Naive B cell (primary cell): ENCODE results near the gene FBXL4. TPM values are rescaled to one million over a fixed set of nuclear protein-coding genes. Genes with fewer than 3 reads are reported as not detected.
A peak's percentile ranks its signal among the peaks of the same experiment; 100 is the strongest.

Experiments
- ATAC-seq, 2 donors: fragments of 150-1000 bp; cut with Tn5 transposase; 2 replicates each; pipeline ENCODE4 v1.10.0; 2021; ENCODE audit warnings: low read depth in 2 of 2, mild to moderate bottlenecking in 2 of 2, moderate library complexity in 2 of 2
- DNase-seq: peaks from one replicate; pipeline ENCODE4 v3.0.0; 2022
- H3K27ac Mint-ChIP-seq, 6 donors: one replicate each; pipeline ENCODE4 v1.8.0; 2020 to 2022; ENCODE audit warnings: mild to moderate bottlenecking in 6 of 6, mixed read lengths in 6 of 6, moderate library complexity in 5 of 6, inconsistent platforms in 2 of 6
- H3K27me3 Mint-ChIP-seq, 3 donors: one replicate each; pipeline ENCODE4 v1.8.0; 2021 to 2022; ENCODE audit warnings: mixed read lengths in 3 of 3, mild to moderate bottlenecking in 1 of 3
- H3K36me3 Mint-ChIP-seq, 2 donors: one replicate each; pipeline ENCODE4 v1.8.0; 2020 to 2022; ENCODE audit warnings: mixed read lengths in 2 of 2, inconsistent platforms in 1 of 2, mild to moderate bottlenecking in 1 of 2
- H3K4me1 Mint-ChIP-seq, 3 donors: one replicate each; pipeline ENCODE4 v1.8.0; 2020 to 2022; ENCODE audit warnings: mixed read lengths in 3 of 3, inconsistent platforms in 1 of 3, mild to moderate bottlenecking in 1 of 3, moderate library complexity in 1 of 3
- H3K4me3 Mint-ChIP-seq, 8 donors: one replicate each; pipeline ENCODE4 v1.8.0; 2020 to 2022; ENCODE audit warnings: mild to moderate bottlenecking in 8 of 8, mixed read lengths in 8 of 8, moderate library complexity in 8 of 8, inconsistent platforms in 2 of 8
- H3K9me3 Mint-ChIP-seq, 7 donors: one replicate each; pipeline ENCODE4 v1.8.0; 2020 to 2022; ENCODE audit warnings: mixed read lengths in 7 of 7, mild to moderate bottlenecking in 5 of 7, inconsistent platforms in 2 of 7, moderate library complexity in 1 of 7
- polyA plus RNA-seq, 6 donors: library from polyadenylated mRNA; unstranded; fragments of 300-500 nt; fragmentation: Illumina TruSeq; gene quantifications; one replicate each; pipeline ENCODE4 v1.2.3, GENCODE V29; 2021; ENCODE audit warnings: low read depth in 6 of 6

Gene FBXL4
- polyA plus RNA-seq, 6 donors from 2014 or later: 13.2 to 23.2 (median 18.5) TPM

DNA sequence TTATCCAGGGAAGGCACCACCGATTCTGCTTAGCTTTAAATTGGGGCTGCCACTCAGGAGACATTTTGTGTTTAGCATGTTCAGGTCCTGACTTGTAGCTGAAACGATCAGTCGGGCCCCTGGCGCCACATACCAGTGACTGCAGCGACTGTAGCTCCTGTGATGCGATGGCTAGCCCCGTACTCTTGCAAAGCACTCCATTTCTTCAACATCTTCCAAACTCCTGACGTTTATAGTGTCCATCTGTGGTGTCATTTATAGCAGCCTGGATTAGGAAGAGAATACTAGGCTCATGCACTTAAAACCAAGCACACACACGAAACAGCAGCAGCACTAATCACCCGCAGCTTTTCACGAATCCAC, 100.3 kb downstream of the FBXL4 start:
- Mint-ChIP-seq H3K4me3 (peak overlapping the region in 6 of 8 donors; percentile 5 to 72 (median 33)), H3K9me3 (peaks cover 0 to 3% (median 0%) of the 10 kb centered on the region in 7 donors), H3K36me3 (peaks cover 7 to 10% of the 10 kb centered on the region in 2 donors), H3K4me1 (peaks cover 25 to 46% (median 40%) of the 10 kb centered on the region in 3 donors), H3K27me3 (peaks cover 52 to 74% (median 73%) of the 10 kb centered on the region in 3 donors), H3K27ac (no peak overlapping the region)
- ATAC-seq (no peak), DNase-seq (no peak)

DNA sequence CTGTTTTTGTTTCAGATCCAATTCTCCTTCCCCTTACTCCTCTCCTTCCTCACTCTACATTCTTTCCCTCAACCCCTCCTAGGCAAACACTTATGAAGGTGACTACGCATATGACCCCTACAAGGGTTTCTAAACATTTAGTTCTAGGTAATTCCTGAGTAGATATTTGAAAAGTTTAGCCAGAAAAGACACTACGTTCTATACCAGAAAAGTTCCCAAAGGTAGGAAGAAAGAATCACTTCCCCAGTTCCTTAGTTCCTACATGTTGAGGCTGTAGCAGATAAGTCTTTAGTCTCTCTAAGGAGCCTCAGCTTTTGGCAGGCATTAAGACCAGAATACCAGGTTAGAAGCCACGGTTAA, 101.7 kb downstream of the FBXL4 start:
- peaks cover 65 to 87% (median 84%) of the 10 kb centered on the region in 3 donors for H3K27me3 Mint-ChIP-seq
- ATAC-seq (no peak), DNase-seq (no peak)
- peaks cover 32 to 49% (median 40%) of the 10 kb centered on the region in 3 donors for H3K4me1 Mint-ChIP-seq
- peaks cover 0 to 3% (median 0%) of the 10 kb centered on the region in 7 donors for H3K9me3 Mint-ChIP-seq
- H3K27ac Mint-ChIP-seq: peak overlapping the region in 2 of 6 donors; percentile 9 to 81
- peak overlapping the region; percentile 42 to 92 (median 86) for H3K4me3 Mint-ChIP-seq
- peaks cover 7 to 10% of the 10 kb centered on the region in 2 donors for H3K36me3 Mint-ChIP-seq

DNA sequence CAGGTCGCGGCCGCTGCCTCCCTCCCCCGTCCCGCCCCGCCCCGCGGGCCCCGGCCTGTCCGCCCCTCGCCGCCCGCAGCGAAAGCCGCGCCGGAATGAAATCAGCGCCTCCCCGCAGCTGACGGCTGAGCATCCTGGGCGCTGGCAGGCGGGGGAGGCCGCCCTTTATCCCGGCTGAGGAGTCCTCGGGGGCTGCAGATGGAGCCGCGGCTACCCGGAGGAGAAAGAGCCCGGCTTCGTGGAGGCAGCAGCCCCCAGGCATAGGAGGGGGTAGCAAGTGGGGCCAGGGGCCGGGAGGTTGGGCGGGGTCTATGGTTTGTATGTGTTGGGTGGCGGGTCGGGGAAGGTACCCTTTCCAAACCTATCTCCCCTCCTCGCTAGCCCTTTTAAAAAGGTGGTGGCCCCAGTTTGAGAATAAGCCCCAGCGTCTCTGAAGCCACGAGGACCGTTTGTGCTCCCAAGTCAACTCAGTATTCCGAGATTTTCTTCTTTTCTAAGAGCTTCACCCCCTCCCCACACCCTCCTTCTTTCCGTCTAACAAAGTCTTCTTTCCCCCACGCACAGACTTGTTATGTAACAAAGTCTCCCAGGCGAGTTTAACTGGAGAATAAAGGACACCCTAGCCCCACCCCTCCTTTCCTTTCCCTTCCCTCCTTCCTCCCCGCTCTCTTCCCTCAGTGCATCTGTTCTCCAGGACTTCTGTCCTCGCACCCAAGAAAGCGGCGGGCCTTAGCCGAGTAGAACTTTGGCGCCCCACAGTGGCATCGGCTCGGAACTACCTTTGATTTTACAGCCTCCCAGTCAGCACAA, 102.3 kb downstream of the FBXL4 start:
- ATAC-seq (peak; percentile 58 to 68), DNase-seq (peak; percentile 58)
- Mint-ChIP-seq H3K27me3 (peaks cover 71 to 93% (median 90%) of the 10 kb centered on the region in 3 donors), H3K9me3 (peaks cover 0 to 3% (median 0%) of the 10 kb centered on the region in 7 donors), H3K4me1 (peaks cover 32 to 49% (median 40%) of the 10 kb centered on the region in 3 donors), H3K4me3 (peak overlapping the region; percentile 42 to 92 (median 86)), H3K27ac (peak overlapping the region in 3 of 6 donors; percentile 9 to 93 (median 81)), H3K36me3 (peaks cover 7 to 10% of the 10 kb centered on the region in 2 donors)

DNA sequence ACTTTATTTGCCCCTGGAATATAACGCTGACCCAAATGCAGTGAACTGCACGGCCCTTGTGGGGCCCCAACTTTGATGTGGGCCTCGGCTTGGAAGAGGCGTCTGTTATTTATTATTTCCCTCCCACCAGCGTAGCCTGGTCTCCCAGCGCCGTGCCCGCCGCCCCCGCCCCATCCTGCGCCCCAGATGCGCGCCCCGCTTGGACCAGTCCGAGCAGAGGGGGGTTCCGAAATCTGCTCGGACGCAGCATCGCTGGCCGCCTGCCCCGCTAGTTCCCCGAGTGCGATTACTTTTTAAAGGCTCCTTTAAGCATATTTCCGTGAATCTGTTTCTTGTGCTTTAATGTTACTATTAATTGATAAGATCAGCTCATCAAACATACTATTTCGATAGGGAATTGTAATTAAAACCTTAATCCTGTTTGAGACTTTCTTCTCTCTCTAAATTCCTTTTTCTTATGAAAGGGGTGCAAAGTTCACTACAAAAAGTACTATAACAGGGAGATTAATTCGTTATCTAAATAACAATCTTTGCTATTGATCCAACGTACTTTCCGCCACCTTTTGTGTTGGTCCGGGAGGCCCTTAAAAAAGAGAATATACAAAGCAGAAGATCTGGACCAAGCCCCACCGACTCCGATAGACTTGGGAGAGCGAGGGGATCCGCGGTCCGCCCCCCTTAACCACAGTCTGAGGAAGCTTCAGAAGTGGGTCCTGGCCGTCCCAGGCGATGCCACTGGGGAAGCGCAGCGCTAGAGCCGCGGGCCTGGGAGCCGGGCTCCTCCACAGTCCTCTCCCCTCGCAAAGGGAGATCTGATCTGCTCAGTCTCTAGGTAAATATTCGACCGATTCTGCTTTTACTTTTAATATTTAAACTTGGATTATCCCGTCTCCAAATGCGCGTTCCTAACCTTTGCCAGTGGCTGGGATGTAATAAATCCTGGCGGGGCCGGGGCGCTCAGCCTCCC, 103.2 kb downstream of the FBXL4 start:
- H3K4me1 Mint-ChIP-seq: peaks cover 32 to 49% (median 40%) of the 10 kb centered on the region in 3 donors
- peak overlapping the region; percentile 2 to 81 (median 68) for H3K4me3 Mint-ChIP-seq
- ATAC-seq: no peak
- DNase-seq: no peak
- peaks cover 0 to 3% (median 0%) of the 10 kb centered on the region in 7 donors for H3K9me3 Mint-ChIP-seq
- H3K27me3 Mint-ChIP-seq: peaks cover 80 to 95% (median 95%) of the 10 kb centered on the region in 3 donors
- peaks cover 7 to 10% of the 10 kb centered on the region in 2 donors for H3K36me3 Mint-ChIP-seq
- peak overlapping the region in 3 of 6 donors; percentile 56 to 88 (median 57) for H3K27ac Mint-ChIP-seq

- DNase-seq: no peak
- Mint-ChIP-seq H3K36me3 (peaks cover under 1 to 2% of the 10 kb centered on the region in 2 donors), H3K4me1 (peaks cover 32 to 48% (median 35%) of the 10 kb centered on the region in 3 donors), H3K27me3 (peaks cover 80 to 92% (median 90%) of the 10 kb centered on the region in 3 donors), H3K9me3 (peaks cover 0 to 3% (median 0%) of the 10 kb centered on the region in 7 donors), H3K27ac (peak overlapping the region in 5 of 6 donors; percentile 0 to 97 (median 50)), H3K4me3 (peak overlapping the region in 7 of 8 donors; percentile 4 to 79 (median 51))
- no peak for ATAC-seq
Observed at GRCh38 chr6:98843271-98844243, 104.2 kb downstream of the FBXL4 start.

DNA sequence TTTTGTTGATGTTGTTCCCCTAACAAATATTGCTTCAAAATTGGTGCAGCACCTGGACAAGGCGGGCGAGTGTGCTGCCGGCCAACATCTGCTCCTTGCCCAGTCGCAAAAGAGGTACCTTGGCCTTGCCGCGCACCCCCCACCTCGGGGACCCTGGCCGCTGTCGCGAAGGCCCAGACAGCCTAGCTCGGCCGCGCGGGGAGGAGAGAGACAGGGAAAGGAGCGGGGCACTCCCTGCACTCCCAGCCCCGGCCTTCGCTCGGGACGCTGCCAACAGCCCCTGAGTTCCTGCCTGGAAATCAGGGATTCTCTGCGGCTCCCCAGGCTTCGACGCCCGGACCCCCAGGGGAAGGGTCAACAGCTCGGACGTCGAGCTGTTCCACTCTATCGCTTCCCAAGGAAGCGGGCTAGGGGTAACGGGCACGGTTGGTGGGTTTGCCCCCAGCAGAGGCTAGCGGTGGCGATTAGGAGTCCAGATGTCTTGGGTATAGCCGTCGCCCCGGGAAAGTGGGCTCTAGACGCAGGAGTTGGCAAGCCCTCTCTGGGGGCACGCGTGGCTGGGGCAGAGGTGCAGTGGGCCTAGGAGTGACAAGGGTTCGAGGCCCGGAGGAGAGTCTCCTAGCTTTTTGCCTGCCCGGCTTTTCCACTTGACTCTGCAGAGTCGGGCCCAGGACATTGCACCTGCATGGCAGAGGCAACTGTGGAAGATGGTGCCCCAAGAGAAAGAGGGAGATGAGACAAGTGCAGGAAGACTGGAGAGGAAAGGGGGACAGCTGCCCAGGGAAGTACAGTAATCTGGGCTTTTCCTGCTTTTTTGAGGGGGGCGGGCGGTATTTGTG, 105.2 kb downstream of the FBXL4 start:
- Mint-ChIP-seq H3K4me1 (peaks cover 32 to 38% (median 32%) of the 10 kb centered on the region in 3 donors), H3K4me3 (peak overlapping the region in 5 of 8 donors; percentile 13 to 79 (median 42)), H3K27me3 (peaks cover 85 to 93% (median 90%) of the 10 kb centered on the region in 3 donors), H3K27ac (peak overlapping the region in 5 of 6 donors; percentile 7 to 85 (median 36)), H3K36me3 (no peaks in the 10 kb centered on the region), H3K9me3 (peaks cover 0 to 3% (median 0%) of the 10 kb centered on the region in 7 donors)
- ATAC-seq: no peak
- DNase-seq: no peak

DNA sequence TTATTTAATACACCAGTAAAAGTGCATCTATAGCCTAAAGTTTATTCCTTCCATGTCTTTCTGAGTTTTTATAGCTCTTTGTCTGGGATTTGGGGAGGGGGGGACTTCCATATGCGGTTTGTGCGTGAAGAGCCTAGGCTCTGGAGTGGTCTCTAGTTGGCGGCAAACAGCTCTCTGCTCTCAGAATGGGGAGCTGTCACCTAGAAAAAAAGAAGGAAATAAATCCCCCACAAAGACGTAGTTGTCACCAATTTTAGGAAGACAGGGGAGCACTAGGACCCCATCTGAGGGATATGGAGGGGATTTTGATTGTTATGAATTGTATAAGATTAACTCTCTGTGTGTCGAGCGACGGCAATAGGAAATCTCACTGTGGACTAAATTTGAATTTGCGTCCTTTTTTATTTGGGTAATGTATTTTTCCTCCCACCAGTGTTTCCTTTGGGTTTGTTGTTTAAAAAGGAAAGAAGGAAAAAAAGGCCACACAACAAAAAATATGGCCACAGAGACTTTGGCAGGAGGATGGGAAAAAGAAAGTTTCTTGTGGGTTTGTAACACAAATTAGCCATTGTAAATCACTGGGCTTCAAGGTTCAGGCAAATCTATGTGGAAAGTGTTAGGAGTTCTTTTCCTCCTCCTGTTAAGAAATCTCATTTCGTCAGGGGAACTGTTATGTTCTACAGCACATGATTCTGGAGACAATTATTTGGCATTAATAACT, 106.0 kb downstream of the FBXL4 start:
- H3K27ac Mint-ChIP-seq: peak overlapping the region in 2 of 6 donors; percentile 44 to 88
- peak overlapping the region in 1 of 8 donors; percentile 13 for H3K4me3 Mint-ChIP-seq
- ATAC-seq (no peak), DNase-seq (no peak)
- H3K9me3 Mint-ChIP-seq: peaks cover 0 to 3% (median 1%) of the 10 kb centered on the region in 7 donors
- no peaks in the 10 kb centered on the region for H3K36me3 Mint-ChIP-seq
- peaks cover 84 to 93% (median 90%) of the 10 kb centered on the region in 3 donors for H3K27me3 Mint-ChIP-seq
- peaks cover 26 to 36% (median 32%) of the 10 kb centered on the region in 3 donors for H3K4me1 Mint-ChIP-seq

DNA sequence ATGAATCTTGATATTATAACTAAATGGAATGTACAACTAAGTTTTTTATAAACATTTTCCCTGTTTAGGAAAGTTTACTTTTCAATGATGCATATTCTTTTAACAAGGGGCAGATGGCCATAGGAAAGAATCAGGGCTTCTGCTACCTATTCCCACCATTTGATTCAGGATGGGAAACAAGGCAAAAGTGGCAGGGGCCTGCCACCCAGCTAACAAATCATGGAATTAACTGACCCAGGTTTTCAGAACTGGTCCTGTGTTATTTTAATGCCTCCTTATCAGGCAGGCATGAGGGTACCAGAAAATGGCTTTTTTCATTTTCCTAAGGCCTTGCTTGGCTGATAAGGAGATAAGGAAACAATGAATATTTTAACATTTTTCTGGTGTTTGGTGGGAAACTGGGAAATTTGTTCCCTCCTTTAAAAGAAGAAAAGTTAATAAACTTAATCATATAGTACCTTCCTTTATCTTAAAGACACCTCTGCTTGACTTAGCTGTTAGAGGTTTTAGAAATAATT, 106.7 kb downstream of the FBXL4 start:
- Mint-ChIP-seq H3K4me3 (peak overlapping the region in 1 of 8 donors; percentile 13), H3K4me1 (peaks cover 30 to 40% (median 36%) of the 10 kb centered on the region in 3 donors), H3K27me3 (peaks cover 85 to 93% (median 90%) of the 10 kb centered on the region in 3 donors), H3K27ac (no peak overlapping the region), H3K36me3 (peaks cover 0 to 2% of the 10 kb centered on the region in 2 donors), H3K9me3 (peaks cover 0 to 9% (median 1%) of the 10 kb centered on the region in 7 donors)
- no peak for DNase-seq
- ATAC-seq: no peak

DNA sequence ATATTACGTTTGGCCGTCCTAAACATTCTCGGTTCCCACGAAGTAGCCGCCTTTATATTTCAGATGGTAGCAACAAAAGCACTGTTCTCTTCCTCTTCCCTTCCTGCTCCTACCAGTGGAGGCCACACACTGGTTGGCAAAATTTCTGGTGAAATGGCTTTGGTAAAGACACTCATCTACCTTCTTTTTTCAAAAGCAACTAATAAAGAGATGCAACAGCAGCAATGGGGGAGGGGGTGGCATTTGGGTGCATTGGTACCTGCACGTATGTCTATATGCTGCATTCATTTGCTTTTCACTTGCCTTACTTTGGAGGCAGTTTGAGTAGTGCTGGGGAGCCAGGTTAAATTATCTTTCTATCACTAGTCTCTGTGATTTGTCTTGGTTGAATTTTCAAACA, 107.4 kb downstream of the FBXL4 start:
- Mint-ChIP-seq H3K9me3 (peaks cover 0 to 9% (median 1%) of the 10 kb centered on the region in 7 donors), H3K27me3 (peaks cover 84 to 93% (median 90%) of the 10 kb centered on the region in 3 donors), H3K36me3 (peaks cover 0 to 8% of the 10 kb centered on the region in 2 donors), H3K4me3 (peak overlapping the region in 1 of 8 donors; percentile 13), H3K27ac (peak overlapping the region in 1 of 6 donors; percentile 3), H3K4me1 (peaks cover 28 to 40% (median 35%) of the 10 kb centered on the region in 3 donors)
- DNase-seq (no peak), ATAC-seq (no peak)

DNA sequence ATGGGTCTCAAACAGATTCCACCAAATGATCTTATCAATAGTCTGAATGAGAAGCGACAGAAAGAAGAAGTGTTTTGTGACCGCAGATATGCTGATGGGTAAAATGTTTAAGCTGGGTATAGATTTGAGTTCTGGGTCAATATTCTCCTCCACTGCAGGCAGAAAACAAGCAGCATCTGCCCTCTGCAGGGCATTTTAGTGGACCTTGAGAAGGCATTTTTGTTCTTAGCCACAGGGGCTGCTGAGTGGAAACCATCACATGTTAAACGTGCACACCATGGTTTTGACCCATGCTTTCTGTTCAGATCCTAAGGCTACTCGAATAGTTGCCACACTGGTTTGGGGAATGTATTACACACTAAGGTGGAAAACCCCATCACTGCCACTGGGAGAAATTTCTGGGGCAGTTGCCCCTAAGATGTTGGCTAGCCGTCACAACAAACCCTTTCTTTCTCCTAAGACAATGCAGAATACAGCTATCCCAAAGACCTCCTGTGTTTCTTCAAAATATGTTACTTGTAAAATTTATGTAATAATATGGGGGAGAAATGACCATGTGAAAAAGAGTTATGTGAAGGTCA, 107.9 kb downstream of the FBXL4 start:
- peaks cover 26 to 35% (median 35%) of the 10 kb centered on the region in 3 donors for H3K4me1 Mint-ChIP-seq
- H3K9me3 Mint-ChIP-seq: peaks cover 0 to 9% (median 1%) of the 10 kb centered on the region in 7 donors
- H3K27me3 Mint-ChIP-seq: peaks cover 83 to 89% (median 87%) of the 10 kb centered on the region in 3 donors
- DNase-seq (no peak), ATAC-seq (no peak)
- no peak overlapping the region for H3K4me3 Mint-ChIP-seq
- peaks cover 0 to 8% of the 10 kb centered on the region in 2 donors for H3K36me3 Mint-ChIP-seq
- no peak overlapping the region for H3K27ac Mint-ChIP-seq
